RCC 7860 (cell line): Measurements from ENCODE around the gene PCDH1.

Experiments used
- DNase-seq: peaks from one replicate; pipeline ENCODE4 v3.0.0-alpha.2; 2015; ENCODE audit warnings: low spot score
- FAIRE-seq: peaks from 2 replicates; lab custom pipeline; 2012; peaks lifted over from hg19 to GRCh38; lab: Jason Lieb, UNC

PCDH1 gene

GRCh38 chr5:141875022-141875740 is 3.0 kb downstream of the PCDH1 start:
- no peak for FAIRE-seq
- DNase-seq: no peak

- no peak for FAIRE-seq
- no peak for DNase-seq
Observed at GRCh38 chr5:141874262-141874964, 3.8 kb downstream of the PCDH1 start.

- DNase-seq (no peak), FAIRE-seq (no peak)
Observed at GRCh38 chr5:141873933-141874261, 4.3 kb downstream of the PCDH1 start.

GRCh38 chr5:141872496-141873356 is 5.5 kb downstream of the PCDH1 start:
- DNase-seq (no peak), FAIRE-seq (no peak)

- DNase-seq: no peak
- no peak for FAIRE-seq
Observed at GRCh38 chr5:141871870-141872269, 6.3 kb downstream of the PCDH1 start.

GRCh38 chr5:141870871-141871270 is 7.3 kb downstream of the PCDH1 start:
- no peak for FAIRE-seq

GRCh38 chr5:141870228-141870627 is 8.0 kb downstream of the PCDH1 start:
- DNase-seq (no peak), FAIRE-seq (no peak)

More at GRCh38 chr5:141870871-141871270, 7.3 kb downstream of the PCDH1 start:
- DNase-seq: no peak

GRCh38 chr5:141869514-141869913 is 8.7 kb downstream of the PCDH1 start:
- FAIRE-seq: no peak
- DNase-seq: no peak

- DNase-seq (no peak), FAIRE-seq (no peak)
Observed at GRCh38 chr5:141869040-141869439, 9.2 kb downstream of the PCDH1 start.

- FAIRE-seq (no peak), DNase-seq (no peak)
Observed at GRCh38 chr5:141868541-141868940, 9.7 kb downstream of the PCDH1 start.

GRCh38 chr5:141867651-141868050 is 10.6 kb downstream of the PCDH1 start:
- DNase-seq: no peak
- FAIRE-seq: no peak

GRCh38 chr5:141867139-141867538 is 11.1 kb downstream of the PCDH1 start:
- DNase-seq (no peak), FAIRE-seq (no peak)

- FAIRE-seq (no peak), DNase-seq (no peak)
Observed at GRCh38 chr5:141866096-141866495, 12.1 kb downstream of the PCDH1 start.

- DNase-seq (no peak), FAIRE-seq (no peak)
Observed at GRCh38 chr5:141865406-141865805, 12.8 kb downstream of the PCDH1 start.

- no peak for FAIRE-seq
- DNase-seq: no peak
Observed at GRCh38 chr5:141864371-141865370, 13.5 kb downstream of the PCDH1 start.

GRCh38 chr5:141863569-141864178 is 14.5 kb downstream of the PCDH1 start:
- DNase-seq: no peak
- FAIRE-seq: no peak

GRCh38 chr5:141862936-141863543 is 15.2 kb downstream of the PCDH1 start:
- DNase-seq: no peak
- no peak for FAIRE-seq

- FAIRE-seq (no peak), DNase-seq (no peak)
Observed at GRCh38 chr5:141861194-141861593, 17.0 kb downstream of the PCDH1 start.

GRCh38 chr5:141858079-141858765 is 20.0 kb downstream of the PCDH1 start:
- no peak for FAIRE-seq
- DNase-seq: no peak
